IPS DF 6.9 (cell line): Measurements from ENCODE around the gene ATAD1.
"Not testable (repeated sequence)": the region's sequence is repeated elsewhere in the genome, so short reads cannot be mapped to it uniquely, and the experiment has no call there.

Experiments used
- DNase-seq: peaks from one replicate; pipeline ENCODE4 v3.0.0-alpha.2; 2013; ENCODE audit warnings: low read depth, low spot score
- H3K27ac ChIP-seq: one replicate; pipeline ENCODE4 v1.5.1; 2013; ENCODE audit warnings: low read length, control low read depth
- H3K27me3 ChIP-seq: 2 replicates; pipeline ENCODE4 v1.6.1; 2013; ENCODE audit warnings: mild to moderate bottlenecking, low read length; ENCODE audit not compliant: control insufficient read depth, insufficient read depth
- H3K36me3 ChIP-seq: 2 replicates; pipeline ENCODE4 v1.6.1; 2013; ENCODE audit warnings: low read length; ENCODE audit not compliant: control insufficient read depth, insufficient read depth
- H3K4me1 ChIP-seq: 2 replicates; pipeline ENCODE4 v1.6.1; 2013; ENCODE audit warnings: low read length; ENCODE audit not compliant: control insufficient read depth, insufficient read depth
- H3K4me3 ChIP-seq: 2 replicates; pipeline ENCODE4 v1.5.1; 2013; ENCODE audit warnings: mild to moderate bottlenecking, low read length
- H3K9me3 ChIP-seq: 2 replicates; pipeline ENCODE4 v1.6.1; 2013; ENCODE audit warnings: low read length, inconsistent platforms; ENCODE audit not compliant: control insufficient read depth, insufficient read depth
- WGBS: extraction: QIAGEN DNeasy Blood & Tissue Kit; methylation state at CpG from one replicate; pipeline ENCODE4 v1.1.7; 2013; ENCODE audit warnings: mixed read lengths, missing lambda C conversion rate; ENCODE audit not compliant: insufficient read length, insufficient coverage; 5-methylcytosine and 5-hydroxymethylcytosine counted together

ATAD1 gene

DNA sequence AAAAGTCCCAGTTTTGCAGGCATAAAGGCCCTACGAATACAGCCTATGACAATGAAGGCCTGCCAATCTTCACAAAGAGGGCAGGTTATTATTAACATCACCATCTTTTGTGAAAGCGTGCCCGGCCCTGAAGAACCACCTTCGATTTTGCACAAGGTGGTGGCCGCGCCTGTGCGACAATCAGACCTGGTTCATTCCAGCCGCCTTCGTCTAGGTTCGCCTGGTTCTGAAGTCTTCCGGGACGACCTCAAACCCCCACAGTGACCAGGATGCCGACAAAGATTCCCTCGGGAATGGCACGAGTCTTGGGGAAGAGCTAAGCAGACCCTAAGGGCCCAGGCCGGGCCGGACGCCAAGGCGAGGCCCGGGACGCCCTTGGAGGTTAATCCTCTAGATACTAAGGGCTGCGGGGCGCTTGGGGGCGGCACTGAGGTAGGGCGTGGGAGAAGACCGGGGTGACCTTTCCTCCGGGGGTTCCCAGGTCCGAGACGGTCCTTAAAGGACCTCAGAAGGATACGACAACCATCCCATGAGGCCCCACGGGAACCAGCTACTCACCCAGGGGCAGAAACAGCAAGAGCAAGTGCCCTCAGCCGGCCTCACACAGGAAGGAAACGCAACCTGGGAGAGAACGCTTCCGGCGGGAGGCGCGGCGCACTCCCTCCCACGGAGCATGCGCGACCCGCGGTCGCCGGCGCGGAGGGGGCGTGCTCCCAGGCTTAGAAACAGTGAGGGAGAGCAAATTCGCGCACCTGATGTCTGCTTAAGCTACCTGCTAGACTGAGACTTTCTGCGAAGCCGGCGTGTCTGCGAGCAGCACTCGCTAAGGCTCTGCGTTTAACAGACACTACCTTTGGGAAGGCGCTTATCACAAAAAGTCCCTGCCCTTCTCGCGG, at the start of gene ATAD1:
Gene ATAD1 (minus strand): TSS at position 618 of the 896 bp plus-strand sequence. CDS start 3,627 bp downstream, outside the sequence.
- no peak within 1 kb of the TSS for H3K27ac ChIP-seq
- H3K4me1 ChIP-seq = no peaks in the 10 kb centered on the region
- no peaks in the 10 kb centered on the region for H3K9me3 ChIP-seq
- DNase-seq = peak; percentile 63
- H3K27me3 ChIP-seq = no peaks in the 10 kb centered on the region
- H3K4me3 ChIP-seq = peak within 1 kb of the TSS; percentile 81; the same call in 1 of the 2 replicates
- H3K36me3 ChIP-seq = no peaks in the 10 kb centered on the region
- WGBS = no CpG with 5 or more reads among the region's 60 CpGs

DNA sequence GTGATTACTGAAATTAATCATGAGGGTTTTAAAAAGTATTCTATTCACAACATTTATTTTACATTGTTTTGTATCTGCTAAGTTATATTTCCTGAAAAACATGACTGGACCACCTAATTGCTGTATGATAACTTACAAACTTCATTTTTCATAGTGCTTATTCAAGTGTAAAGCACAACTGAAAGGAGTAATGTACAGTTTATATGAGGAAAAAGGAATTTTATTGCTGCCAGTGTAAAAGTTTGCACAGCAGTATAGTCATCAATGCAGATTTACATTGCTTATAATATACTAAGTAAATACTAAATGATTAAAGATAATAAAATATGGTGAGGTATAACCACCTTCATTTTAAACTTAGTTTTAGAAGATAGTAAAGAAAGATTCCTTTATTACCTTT, 49.4 kb upstream of the ATAD1 start:
- Histone ChIP-seq H3K27ac (no peak overlapping the region), H3K27me3 (no peaks in the 10 kb centered on the region), H3K4me3 (no peak overlapping the region), H3K36me3 (no peaks in the 10 kb centered on the region), H3K9me3 (no peaks in the 10 kb centered on the region), H3K4me1 (no peaks in the 10 kb centered on the region)
- DNase-seq = no peak

DNA sequence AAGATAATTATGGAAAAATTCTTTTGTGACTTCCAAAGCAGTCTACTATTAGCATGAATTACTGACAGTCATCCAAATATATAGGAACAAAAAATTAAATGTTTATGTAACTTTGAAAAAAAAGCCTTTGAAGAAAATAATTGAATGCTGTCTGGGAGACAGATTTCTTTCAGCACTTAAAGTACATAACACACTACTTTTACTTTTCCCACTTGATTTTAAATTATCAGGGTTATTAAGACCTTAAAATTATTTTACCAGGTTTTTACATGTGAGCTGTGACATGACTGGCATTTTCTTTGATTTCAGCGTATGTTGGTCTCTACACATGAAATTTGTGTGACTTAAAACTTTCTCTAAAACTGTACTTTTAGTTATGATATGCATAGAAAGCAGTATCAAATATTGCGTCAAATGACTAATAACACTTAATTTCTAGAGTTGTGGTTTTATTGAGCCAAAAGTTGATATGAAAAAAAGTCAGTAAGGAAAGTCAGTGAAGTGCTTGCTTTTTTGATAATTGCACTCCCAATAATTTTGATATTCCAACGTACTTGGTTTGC, 48.5 kb upstream of the ATAD1 start:
- Histone ChIP-seq H3K9me3 (no peaks in the 10 kb centered on the region), H3K4me1 (no peaks in the 10 kb centered on the region), H3K36me3 (no peaks in the 10 kb centered on the region), H3K27me3 (no peaks in the 10 kb centered on the region), H3K27ac (no peak overlapping the region), H3K4me3 (no peak overlapping the region)
- no peak for DNase-seq
- no CpG with 5 or more reads among the region's 3 CpGs for WGBS

DNA sequence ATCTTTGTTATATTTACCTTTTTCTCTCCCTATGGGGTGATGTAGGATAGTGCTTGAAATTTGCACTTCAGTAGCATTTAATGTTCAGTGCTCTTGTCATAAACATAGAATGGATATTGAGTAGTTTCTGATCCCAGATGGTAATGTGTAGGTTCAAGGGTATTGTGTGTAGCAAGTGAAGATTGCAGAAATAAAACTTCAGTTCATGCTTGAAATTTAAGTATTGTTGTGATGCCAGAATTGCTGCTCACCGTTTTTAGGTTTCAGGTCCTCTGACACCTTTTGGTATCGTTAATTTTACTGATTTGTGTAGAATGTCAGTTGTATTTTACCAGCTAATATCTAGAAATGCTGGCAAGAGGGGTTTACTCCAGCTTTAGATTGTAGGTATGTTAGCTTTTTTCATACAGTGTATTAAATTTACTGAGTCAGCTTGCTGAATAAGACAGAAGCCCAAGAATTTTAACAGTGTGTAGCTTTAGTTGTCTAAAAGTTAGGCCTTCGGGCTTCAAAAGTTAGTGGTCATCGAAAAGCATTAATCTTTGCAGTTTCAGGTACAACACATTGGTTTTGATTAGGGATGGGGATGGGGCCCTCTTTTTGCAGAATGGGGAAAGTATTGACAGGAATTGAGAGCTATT, 47.3 kb upstream of the ATAD1 start:
- no peaks in the 10 kb centered on the region for H3K4me1 ChIP-seq
- H3K4me3 ChIP-seq = peak overlapping the region; percentile 86; the same call in 1 of the 2 replicates
- no peaks in the 10 kb centered on the region for H3K36me3 ChIP-seq
- H3K9me3 ChIP-seq = no peaks in the 10 kb centered on the region
- H3K27ac ChIP-seq = no peak overlapping the region
- WGBS = no CpG with 5 or more reads among the region's 4 CpGs
- H3K27me3 ChIP-seq = no peaks in the 10 kb centered on the region
- no peak for DNase-seq

- Histone ChIP-seq H3K36me3 (no peaks in the 10 kb centered on the region), H3K9me3 (no peaks in the 10 kb centered on the region), H3K4me1 (no peaks in the 10 kb centered on the region), H3K27ac (no peak overlapping the region), H3K4me3 (peak overlapping the region; percentile 86), H3K27me3 (no peaks in the 10 kb centered on the region)
- WGBS = no CpG with 5 or more reads among the region's 16 CpGs
- no peak for DNase-seq
These were observed 46.6 kb upstream of the ATAD1 start for GRCh38 chr10:87864496-87865059.

- not testable (repeated sequence) for H3K36me3 ChIP-seq, H3K4me1 ChIP-seq, H3K27ac ChIP-seq, H3K9me3 ChIP-seq, H3K27me3 ChIP-seq, DNase-seq
- peak overlapping the region; percentile 86 for H3K4me3 ChIP-seq
- WGBS = no CpG with 5 or more reads among the region's 47 CpGs
These were observed 46.0 kb upstream of the ATAD1 start for GRCh38 chr10:87863951-87864495.

DNA sequence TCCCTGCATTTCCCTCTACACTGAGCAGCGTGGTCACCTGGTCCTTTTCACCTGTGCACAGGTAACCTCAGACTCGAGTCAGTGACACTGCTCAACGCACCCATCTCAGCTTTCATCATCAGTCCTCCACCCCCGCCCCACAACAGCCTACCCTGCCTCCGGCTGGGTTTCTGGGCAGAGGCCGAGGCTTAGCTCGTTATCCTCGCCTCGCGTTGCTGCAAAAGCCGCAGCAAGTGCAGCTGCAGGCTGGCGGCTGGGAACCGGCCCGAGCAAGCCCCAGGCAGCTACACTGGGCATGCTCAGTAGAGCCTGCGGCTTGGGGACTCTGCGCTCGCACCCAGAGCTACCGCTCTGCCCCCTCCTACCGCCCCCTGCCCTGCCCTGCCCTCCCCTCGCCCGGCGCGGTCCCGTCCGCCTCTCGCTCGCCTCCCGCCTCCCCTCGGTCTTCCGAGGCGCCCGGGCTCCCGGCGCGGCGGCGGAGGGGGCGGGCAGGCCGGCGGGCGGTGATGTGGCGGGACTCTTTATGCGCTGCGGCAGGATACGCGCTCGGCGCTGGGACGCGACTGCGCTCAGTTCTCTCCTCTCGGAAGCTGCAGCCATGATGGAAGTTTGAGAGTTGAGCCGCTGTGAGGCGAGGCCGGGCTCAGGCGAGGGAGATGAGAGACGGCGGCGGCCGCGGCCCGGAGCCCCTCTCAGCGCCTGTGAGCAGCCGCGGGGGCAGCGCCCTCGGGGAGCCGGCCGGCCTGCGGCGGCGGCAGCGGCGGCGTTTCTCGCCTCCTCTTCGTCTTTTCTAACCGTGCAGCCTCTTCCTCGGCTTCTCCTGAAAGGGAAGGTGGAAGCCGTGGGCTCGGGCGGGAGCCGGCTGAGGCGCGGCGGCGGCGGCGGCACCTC, 45.3 kb upstream of the ATAD1 start, which contains the start of the genes KLLN and PTEN:
Gene KLLN (minus strand): TSS at position 481 of the 891 bp plus-strand sequence. CDS start 1,046 bp downstream, outside the sequence.
Gene PTEN (plus strand): TSS at position 573 of the 891 bp plus-strand sequence. CDS start 845 bp downstream, outside the sequence.
- Histone ChIP-seq H3K9me3 (no peaks in the 10 kb centered on the region), H3K4me3 (peak within 1 kb of the TSS; percentile 86), H3K4me1 (no peaks in the 10 kb centered on the region), H3K36me3 (no peaks in the 10 kb centered on the region), H3K27ac (no peak within 1 kb of the TSS), H3K27me3 (no peaks in the 10 kb centered on the region)
- no CpG with 5 or more reads among the region's 89 CpGs for WGBS
- DNase-seq = peak; percentile 70

- Histone ChIP-seq H3K4me3 (peak overlapping the region; percentile 63; the same call in 1 of the 2 replicates), H3K36me3 (no peaks in the 10 kb centered on the region), H3K9me3 (no peaks in the 10 kb centered on the region), H3K27me3 (no peaks in the 10 kb centered on the region), H3K4me1 (no peaks in the 10 kb centered on the region), H3K27ac (no peak overlapping the region)
- DNase-seq = no peak
- no CpG with 5 or more reads among the region's 21 CpGs for WGBS
These were observed 44.6 kb upstream of the ATAD1 start for GRCh38 chr10:87862679-87863052.

DNA sequence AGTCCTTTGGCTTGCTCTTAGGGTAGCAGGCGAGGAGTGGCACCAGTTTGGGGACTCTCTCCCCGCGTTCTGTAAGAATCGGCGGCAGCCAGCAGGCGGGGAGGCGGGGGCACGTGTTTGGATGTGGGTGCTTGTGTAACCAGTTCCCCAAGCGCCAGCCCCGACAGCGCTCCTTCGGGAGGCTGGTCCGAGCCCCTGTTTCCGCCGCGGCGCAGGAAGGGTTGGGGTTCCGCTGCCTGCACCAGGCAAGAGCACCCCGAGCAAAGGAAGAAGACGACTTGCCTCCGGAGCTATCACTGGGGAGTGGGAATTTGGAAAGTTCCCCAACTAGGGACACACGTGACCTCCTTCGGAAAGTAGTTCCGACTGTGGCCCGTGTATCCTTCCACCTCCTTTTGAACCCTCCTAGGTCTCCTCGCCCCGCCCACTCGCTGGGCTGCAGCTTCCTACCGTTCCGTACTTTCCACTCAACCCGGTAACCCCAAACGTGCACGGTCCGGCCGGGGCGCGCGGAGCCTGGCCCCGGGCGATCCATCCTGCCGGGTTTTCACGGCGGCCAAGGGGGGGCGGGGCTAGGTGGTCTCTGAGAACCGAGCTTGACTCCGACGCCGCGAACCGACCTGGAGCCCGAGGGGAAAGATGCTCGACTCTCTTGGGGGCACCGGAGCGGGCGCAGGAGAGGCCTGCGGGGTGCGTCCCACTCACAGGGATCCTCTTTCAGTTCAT, 44.1 kb upstream of the ATAD1 start:
- no peak overlapping the region for H3K27ac ChIP-seq
- H3K36me3 ChIP-seq = no peaks in the 10 kb centered on the region
- H3K9me3 ChIP-seq = no peaks in the 10 kb centered on the region
- no CpG with 5 or more reads among the region's 57 CpGs for WGBS
- no peaks in the 10 kb centered on the region for H3K4me1 ChIP-seq
- DNase-seq = peak; percentile 98
- no peaks in the 10 kb centered on the region for H3K27me3 ChIP-seq
- H3K4me3 ChIP-seq = peak overlapping the region; percentile 63; the same call in 1 of the 2 replicates
